ENCODE results near the gene WDR64. TPM values are rescaled to one million over a fixed set of nuclear protein-coding genes. Genes with fewer than 3 reads are reported as not detected.

The WDR64 gene
- total and polyA plus RNA-seq, 2 of the 13 experiments (the other 11 are each of a cell fraction or from before 2014, with no cell fraction given): not detected

DNA sequence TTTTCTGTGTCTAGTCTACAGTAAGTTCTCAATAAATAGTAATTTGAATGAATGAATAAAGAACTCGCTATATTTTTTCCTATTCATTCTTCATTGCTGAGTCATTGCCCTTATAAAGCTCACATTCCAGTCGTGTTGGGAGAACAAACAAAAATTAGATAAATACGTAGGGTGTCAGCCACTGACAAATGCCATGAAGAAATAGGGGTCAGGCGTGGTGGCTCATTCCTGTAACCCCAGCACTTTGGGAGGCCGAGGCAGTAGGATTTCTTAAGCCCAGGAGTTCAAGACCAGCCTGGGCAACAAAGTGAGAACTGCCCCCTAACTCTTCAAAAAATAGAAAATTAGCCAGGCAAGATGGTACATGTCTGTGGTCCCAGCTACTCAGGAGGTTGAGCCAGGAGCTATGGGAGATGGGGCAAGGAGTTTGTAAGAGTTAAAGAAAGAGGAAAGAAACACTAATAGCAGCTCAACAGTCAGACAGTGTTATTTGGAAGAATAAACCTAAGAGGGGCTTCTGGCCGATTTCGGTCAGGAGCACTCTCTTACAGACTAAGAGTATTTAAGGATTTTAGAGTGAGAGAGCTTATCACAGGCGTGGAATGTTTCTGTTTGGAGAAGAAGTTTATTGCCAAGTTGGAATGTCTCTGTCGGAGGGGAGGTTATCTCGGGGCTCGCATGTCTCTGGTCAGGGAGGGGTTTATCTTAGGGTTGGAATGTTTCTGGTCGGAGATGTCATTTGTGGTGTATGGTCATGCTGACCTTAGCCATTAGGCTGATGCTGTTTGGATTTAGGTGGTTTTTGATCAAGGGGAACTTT is 10.1 kb upstream of the WDR64 start (continued):
- TF ChIP-seq, protein P1, sequence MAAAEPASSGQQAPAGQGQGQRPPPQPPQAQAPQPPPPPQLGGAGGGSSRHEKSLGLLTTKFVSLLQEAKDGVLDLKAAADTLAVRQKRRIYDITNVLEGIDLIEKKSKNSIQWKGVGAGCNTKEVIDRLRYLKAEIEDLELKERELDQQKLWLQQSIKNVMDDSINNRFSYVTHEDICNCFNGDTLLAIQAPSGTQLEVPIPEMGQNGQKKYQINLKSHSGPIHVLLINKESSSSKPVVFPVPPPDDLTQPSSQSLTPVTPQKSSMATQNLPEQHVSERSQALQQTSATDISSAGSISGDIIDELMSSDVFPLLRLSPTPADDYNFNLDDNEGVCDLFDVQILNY (CRISPR knock-in tag; conservative IDR thresholded peaks at IDR 0.05): no peak
- no peak for TF ChIP-seq FIP1L1 (IDR thresholded peaks at IDR 0.05; ENCODE audit: borderline replicate concordance, insufficient read depth, low read depth, low read length)
- TF ChIP-seq SP140L (CRISPR knock-in tag; IDR thresholded peaks at IDR 0.05; ENCODE audit: borderline replicate concordance): no peak
- TF ChIP-seq PCBP1 (IDR thresholded peaks at IDR 0.05; ENCODE audit: borderline replicate concordance, low read depth, low read length): no peak
- TF ChIP-seq ZNF484 (CRISPR knock-in tag; IDR thresholded peaks at IDR 0.05; ENCODE audit: borderline replicate concordance, low read depth): no peak
- TF ChIP-seq, protein P2, sequence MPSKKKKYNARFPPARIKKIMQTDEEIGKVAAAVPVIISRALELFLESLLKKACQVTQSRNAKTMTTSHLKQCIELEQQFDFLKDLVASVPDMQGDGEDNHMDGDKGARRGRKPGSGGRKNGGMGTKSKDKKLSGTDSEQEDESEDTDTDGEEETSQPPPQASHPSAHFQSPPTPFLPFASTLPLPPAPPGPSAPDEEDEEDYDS (CRISPR knock-in tag; IDR thresholded peaks at IDR 0.05): no peak
- peak; percentile 43; the same call in 1 of the 2 replicates for TF ChIP-seq PHF21A (CRISPR knock-in tag; IDR thresholded peaks at IDR 0.05)
- peak; percentile 79 for TF ChIP-seq ZMYM2 (CRISPR knock-in tag; IDR thresholded peaks at IDR 0.05)
- TF ChIP-seq HOXA3 (CRISPR knock-in tag; IDR thresholded peaks at IDR 0.05): no peak
- TF ChIP-seq, protein P3, sequence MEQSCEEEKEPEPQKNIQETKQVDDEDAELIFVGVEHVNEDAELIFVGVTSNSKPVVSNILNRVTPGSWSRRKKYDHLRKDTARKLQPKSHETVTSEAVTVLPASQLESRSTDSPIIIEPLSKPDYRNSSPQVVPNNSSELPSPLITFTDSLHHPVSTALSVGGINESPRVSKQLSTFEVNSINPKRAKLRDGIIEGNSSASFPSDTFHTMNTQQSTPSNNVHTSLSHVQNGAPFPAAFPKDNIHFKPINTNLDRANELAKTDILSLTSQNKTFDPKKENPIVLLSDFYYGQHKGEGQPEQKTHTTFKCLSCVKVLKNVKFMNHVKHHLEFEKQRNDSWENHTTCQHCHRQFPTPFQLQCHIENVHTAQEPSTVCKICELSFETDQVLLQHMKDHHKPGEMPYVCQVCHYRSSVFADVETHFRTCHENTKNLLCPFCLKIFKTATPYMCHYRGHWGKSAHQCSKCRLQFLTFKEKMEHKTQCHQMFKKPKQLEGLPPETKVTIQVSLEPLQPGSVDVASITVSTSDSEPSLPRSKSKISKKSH (CRISPR knock-in tag; IDR thresholded peaks at IDR 0.05; ENCODE audit: borderline replicate concordance): no peak
- no peak for TF ChIP-seq MAZ (IDR thresholded peaks at IDR 0.05; ENCODE audit: borderline replicate concordance, low read depth, low read length)
- 0 out of 2 replicates have a peak, but pooled peaks have one; percentile 38 for TF ChIP-seq MAZ (CRISPR knock-in tag; IDR thresholded peaks at IDR 0.05; ENCODE audit: low read depth)
- TF ChIP-seq, protein P4, sequence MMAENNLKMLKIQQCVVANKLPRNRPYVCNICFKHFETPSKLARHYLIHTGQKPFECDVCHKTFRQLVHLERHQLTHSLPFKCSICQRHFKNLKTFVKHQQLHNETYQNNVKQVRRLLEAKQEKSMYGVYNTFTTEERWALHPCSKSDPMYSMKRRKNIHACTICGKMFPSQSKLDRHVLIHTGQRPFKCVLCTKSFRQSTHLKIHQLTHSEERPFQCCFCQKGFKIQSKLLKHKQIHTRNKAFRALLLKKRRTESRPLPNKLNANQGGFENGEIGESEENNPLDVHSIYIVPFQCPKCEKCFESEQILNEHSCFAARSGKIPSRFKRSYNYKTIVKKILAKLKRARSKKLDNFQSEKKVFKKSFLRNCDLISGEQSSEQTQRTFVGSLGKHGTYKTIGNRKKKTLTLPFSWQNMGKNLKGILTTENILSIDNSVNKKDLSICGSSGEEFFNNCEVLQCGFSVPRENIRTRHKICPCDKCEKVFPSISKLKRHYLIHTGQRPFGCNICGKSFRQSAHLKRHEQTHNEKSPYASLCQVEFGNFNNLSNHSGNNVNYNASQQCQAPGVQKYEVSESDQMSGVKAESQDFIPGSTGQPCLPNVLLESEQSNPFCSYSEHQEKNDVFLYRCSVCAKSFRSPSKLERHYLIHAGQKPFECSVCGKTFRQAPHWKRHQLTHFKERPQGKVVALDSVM (CRISPR knock-in tag; IDR thresholded peaks at IDR 0.05): no peak
- no peak for TF ChIP-seq CBX5 (CRISPR knock-in tag; IDR thresholded peaks at IDR 0.05; ENCODE audit: borderline replicate concordance)
- TF ChIP-seq, protein P5, sequence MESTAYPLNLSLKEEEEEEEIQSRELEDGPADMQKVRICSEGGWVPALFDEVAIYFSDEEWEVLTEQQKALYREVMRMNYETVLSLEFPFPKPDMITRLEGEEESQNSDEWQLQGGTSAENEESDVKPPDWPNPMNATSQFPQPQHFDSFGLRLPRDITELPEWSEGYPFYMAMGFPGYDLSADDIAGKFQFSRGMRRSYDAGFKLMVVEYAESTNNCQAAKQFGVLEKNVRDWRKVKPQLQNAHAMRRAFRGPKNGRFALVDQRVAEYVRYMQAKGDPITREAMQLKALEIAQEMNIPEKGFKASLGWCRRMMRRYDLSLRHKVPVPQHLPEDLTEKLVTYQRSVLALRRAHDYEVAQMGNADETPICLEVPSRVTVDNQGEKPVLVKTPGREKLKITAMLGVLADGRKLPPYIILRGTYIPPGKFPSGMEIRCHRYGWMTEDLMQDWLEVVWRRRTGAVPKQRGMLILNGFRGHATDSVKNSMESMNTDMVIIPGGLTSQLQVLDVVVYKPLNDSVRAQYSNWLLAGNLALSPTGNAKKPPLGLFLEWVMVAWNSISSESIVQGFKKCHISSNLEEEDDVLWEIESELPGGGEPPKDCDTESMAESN (CRISPR knock-in tag; conservative IDR thresholded peaks at IDR 0.05): no peak
- TF ChIP-seq NFIC (IDR thresholded peaks at IDR 0.05; ENCODE audit: low read length): no peak
- no peak for TF ChIP-seq CHD2 (IDR thresholded peaks at IDR 0.05; ENCODE audit: low read depth, low read length)
- TF ChIP-seq JUND (CRISPR knock-in tag; IDR thresholded peaks at IDR 0.05): peak; percentile 56; the same call in 1 of the 2 replicates
- TF ChIP-seq FOXP1 (IDR thresholded peaks at IDR 0.05): no peak
- TF ChIP-seq FOXP1 (CRISPR knock-in tag; IDR thresholded peaks at IDR 0.05): no peak
- TF ChIP-seq MAFK (conservative IDR thresholded peaks at IDR 0.05 in 1 of 2, IDR thresholded peaks at IDR 0.05 in 1 of 2; ENCODE audit: low read length in 2 of 2): peak; percentile 50 to 55
- no peak for TF ChIP-seq PHB2 (IDR thresholded peaks at IDR 0.05; ENCODE audit: partially characterized antibody)
- TF ChIP-seq SAP130 (CRISPR knock-in tag; IDR thresholded peaks at IDR 0.05; ENCODE audit: low read depth): peak; percentile 53
